GM12864 (cell line): ENCODE results near the gene GGNBP2.
A peak's percentile ranks its signal among the peaks of the same experiment; 100 is the strongest.

Source experiments
- DNase-seq: peaks from one replicate; pipeline ENCODE4 v3.0.0-alpha.2; 2011; ENCODE audit warnings: low read depth
- H3K4me3 ChIP-seq: 2 replicates; pipeline ENCODE4 v1.5.1; 2011; ENCODE audit warnings: mild to moderate bottlenecking, low read depth, low read length, control low read depth
- TF ChIP-seq, protein P1 (sequence below): IDR thresholded peaks from 2 replicates; pipeline ENCODE4 v1.5.1; 2011; ENCODE audit warnings: low read depth, mild to moderate bottlenecking, moderate library complexity, low read length, control low read depth, inconsistent platforms; ENCODE audit errors: missing control alignments

GGNBP2 gene, protein sequence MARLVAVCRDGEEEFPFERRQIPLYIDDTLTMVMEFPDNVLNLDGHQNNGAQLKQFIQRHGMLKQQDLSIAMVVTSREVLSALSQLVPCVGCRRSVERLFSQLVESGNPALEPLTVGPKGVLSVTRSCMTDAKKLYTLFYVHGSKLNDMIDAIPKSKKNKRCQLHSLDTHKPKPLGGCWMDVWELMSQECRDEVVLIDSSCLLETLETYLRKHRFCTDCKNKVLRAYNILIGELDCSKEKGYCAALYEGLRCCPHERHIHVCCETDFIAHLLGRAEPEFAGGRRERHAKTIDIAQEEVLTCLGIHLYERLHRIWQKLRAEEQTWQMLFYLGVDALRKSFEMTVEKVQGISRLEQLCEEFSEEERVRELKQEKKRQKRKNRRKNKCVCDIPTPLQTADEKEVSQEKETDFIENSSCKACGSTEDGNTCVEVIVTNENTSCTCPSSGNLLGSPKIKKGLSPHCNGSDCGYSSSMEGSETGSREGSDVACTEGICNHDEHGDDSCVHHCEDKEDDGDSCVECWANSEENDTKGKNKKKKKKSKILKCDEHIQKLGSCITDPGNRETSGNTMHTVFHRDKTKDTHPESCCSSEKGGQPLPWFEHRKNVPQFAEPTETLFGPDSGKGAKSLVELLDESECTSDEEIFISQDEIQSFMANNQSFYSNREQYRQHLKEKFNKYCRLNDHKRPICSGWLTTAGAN

DNA sequence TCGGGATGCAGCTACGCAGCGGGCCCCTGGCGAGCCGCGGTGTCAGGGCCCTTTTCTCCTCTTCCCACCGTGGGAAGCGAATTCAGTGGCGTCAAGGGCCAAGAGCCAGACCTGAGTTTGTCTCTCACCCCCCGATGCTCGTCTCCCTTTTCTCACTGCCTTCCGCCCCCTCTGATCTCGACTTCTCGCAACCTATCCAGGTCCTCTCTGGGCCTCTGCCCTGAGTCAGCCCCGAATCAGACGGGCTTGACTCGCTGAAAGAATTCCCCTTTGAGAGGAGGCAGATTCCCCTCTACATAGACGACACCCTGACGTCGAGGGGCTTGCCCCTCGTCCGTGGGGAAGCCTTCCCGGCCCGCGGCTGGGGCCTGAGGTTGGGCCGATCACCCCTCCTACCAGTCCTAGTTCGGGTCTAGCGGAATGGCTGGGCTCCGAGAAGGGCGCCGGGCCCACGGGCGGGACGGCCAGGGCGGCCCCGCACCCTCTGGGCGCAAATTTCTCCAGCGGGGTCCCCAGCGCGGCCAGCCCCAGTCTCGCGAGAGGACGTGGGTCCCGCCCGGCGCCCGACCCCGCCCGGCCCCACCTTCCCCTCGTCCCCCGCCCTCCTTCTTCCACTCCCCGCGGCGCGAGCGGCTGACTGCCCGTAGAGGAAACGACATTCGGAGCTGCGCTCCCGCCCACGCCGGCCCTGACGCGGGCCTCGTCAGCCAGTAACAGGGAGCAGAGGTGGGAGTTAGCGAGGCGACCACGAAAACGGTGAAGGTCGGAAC is at the start of gene GGNBP2:
TSS of gene GGNBP2 (plus strand) at position 613 of the 770 bp plus-strand sequence. CDS start 806 bp downstream, outside the sequence.
- peak within 1 kb of the TSS; percentile 90 for H3K4me3 ChIP-seq
- TF ChIP-seq, protein P1, sequence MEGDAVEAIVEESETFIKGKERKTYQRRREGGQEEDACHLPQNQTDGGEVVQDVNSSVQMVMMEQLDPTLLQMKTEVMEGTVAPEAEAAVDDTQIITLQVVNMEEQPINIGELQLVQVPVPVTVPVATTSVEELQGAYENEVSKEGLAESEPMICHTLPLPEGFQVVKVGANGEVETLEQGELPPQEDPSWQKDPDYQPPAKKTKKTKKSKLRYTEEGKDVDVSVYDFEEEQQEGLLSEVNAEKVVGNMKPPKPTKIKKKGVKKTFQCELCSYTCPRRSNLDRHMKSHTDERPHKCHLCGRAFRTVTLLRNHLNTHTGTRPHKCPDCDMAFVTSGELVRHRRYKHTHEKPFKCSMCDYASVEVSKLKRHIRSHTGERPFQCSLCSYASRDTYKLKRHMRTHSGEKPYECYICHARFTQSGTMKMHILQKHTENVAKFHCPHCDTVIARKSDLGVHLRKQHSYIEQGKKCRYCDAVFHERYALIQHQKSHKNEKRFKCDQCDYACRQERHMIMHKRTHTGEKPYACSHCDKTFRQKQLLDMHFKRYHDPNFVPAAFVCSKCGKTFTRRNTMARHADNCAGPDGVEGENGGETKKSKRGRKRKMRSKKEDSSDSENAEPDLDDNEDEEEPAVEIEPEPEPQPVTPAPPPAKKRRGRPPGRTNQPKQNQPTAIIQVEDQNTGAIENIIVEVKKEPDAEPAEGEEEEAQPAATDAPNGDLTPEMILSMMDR, result no peak
- peak; percentile 55 for DNase-seq

DNA sequence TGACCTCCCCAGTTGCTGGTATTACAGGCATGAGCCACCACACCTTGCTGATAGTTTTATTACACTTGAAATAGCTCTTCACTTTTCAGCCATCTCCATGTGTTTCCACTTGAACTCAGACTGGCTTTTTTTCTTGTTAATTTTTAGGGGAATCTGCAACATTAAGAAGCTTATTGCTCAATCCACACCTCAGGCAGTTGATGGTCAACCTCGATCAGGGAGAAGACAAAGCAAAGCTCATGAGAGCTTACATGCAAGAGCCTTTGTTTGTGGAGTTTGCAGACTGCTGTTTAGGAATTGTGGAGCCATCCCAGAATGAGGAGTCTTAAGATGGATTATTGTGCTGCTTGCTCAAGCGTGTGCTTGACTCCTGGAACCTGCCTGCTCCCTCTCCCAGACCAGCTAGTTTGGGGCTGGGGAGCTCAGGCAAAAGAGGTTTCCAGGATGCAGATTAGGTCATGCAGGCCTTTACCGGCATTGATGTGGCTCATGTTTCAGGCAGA is 49.6 kb upstream of the GGNBP2 start:
- TF ChIP-seq, protein P1, result no peak
- no peak for DNase-seq
- H3K4me3 ChIP-seq, result no peak overlapping the region

DNA sequence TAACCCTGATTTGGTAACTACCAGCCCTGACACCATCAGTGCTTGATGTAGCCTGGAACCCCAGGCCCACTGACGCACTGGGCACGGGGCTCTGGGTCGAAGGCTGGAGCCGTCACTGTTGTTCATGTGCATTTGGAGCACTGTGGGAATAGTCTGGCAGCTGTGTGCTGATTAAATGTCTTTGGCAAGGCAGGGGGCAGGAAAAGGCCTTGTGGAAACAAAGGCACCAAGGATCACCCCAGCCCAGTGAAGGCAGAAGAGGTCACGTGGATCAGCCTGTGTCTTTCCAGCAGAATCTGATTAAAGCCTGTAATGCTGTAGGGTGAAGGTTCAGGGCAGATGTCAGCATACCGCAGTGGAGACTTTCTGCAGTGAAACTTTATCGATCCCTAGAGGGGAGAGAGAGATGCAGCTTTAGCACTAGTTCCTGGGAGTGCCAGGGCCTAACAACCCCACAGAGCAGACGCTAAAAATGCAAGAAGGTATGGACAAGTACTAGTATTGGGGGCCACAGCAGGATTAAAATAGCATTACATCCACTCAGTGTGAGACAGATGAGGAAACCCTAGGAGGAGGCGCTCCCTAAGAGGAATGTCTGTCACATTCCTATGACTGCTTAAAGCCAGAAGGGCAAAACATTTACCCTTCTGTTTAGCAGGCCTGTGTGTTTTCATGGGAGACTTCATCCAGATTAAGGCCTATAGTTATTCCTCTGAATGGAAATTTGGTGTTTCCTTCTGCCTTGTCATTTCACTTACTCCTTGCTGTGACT is 48.5 kb upstream of the GGNBP2 start:
- no peak for DNase-seq
- TF ChIP-seq, protein P1, result no peak

DNA sequence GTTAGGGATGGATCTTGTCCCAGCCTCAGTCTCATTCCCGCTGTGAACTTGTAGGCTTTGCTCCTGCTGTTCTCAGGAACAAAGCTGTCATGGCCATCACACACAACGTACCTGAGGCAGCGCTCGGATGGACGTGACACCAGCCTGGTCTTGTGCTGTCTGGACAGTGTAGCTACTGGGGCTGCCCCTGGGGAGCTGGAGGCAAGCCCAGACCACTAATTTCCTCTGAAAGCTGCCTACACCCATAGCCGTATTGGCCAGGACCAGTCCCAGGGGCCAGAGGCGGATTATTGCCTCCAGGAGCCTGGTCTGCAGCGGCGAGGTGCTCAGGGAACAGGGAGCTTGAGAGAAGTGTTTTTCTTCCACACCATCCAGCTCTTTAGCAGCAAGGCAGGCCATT is 46.6 kb upstream of the GGNBP2 start:
- H3K4me3 ChIP-seq, result no peak overlapping the region
- TF ChIP-seq, protein P1, result no peak
- DNase-seq, result no peak

More for the DNA sequence above, 48.5 kb upstream of the GGNBP2 start:
- no peak overlapping the region for H3K4me3 ChIP-seq

DNA sequence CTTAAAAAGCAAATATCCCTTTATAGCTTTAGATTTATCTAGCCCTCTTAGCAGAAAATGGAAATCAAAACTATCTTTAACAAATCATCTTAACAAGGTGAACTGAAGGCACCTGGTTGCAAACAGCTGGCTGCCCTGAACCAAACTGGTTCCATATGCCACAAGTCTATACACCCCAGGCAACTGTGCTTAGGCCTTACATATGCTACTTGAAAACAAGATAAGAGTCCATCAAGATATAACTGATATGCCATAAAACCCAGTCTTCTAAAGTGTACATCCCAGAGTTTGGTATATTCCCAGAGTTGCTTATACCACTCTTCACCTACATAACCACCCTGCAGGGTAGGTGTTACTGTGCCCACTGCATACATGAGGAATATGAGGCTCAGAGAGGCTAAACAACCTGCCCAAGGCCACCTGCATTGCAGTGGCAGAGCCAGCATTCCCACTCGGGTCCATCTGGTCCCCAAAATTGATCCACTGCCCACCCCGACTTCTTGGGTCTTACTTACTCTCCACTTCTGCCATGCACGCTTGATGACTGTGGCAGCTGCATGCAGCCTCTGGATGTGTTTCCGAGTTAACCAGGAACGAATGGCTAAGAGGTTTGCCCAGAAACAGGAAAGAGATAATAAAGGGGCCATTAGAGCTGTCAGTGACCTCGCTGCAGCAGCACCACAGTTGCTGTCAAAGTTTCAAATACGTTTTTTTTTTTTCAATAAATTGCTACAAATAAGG is 46.0 kb upstream of the GGNBP2 start:
- DNase-seq, result no peak
- TF ChIP-seq, protein P1, result no peak
- no peak overlapping the region for H3K4me3 ChIP-seq
